WTC11 (cell line): ENCODE results near the gene KRTAP13-4. TPM values are rescaled to one million over a fixed set of nuclear protein-coding genes. Genes with fewer than 3 reads are reported as not detected.

Experiments
- ATAC-seq: fragments of 200-7000 bp; cut with Tn5 transposase; 2 replicates; pipeline ENCODE4 v1.10.0; 2021; ENCODE audit warnings: mild to moderate bottlenecking, moderate library complexity
- CTCF ChIA-PET: fragments of 300-600 bp; sonication (Branson Sonifier 250); formaldehyde crosslinking; loops from one replicate; lab custom pipeline; 2021; ENCODE audit warnings: antibody characterized with exemption; lab: Charles Lee
- POLR2A ChIA-PET: fragments of 350-600 bp; sonication (Branson Sonifier 250); formaldehyde crosslinking; loops from one replicate; lab custom pipeline; 2021; ENCODE audit warnings: antibody characterized with exemption; lab: Charles Lee
- DNase-seq: peaks from one replicate; pipeline ENCODE4 v3.0.0; 2021; ENCODE audit warnings: low spot score
- H3K27ac Mint-ChIP-seq: 2 replicates; pipeline ENCODE4 v1.8.0; 2021; ENCODE audit warnings: mixed read lengths
- H3K27me3 Mint-ChIP-seq: 2 replicates; pipeline ENCODE4 v1.8.0; 2021; ENCODE audit warnings: low read depth, mild to moderate bottlenecking, moderate library complexity, mixed read lengths
- H3K36me3 Mint-ChIP-seq: 2 replicates; pipeline ENCODE4 v1.8.0; 2021; ENCODE audit warnings: mixed read lengths
- H3K4me1 Mint-ChIP-seq: 2 replicates; pipeline ENCODE4 v1.8.0; 2022; ENCODE audit warnings: mixed read lengths
- H3K4me3 Mint-ChIP-seq: 2 replicates; pipeline ENCODE4 v1.8.0; 2021; ENCODE audit warnings: mild to moderate bottlenecking, moderate library complexity, mixed read lengths
- H3K9me3 Mint-ChIP-seq: 2 replicates; pipeline ENCODE4 v1.8.0; 2021; ENCODE audit warnings: mixed read lengths
- ATF2 ChIP-seq: sonication (generic); formaldehyde crosslinking; IDR thresholded peaks from 2 replicates; pipeline ENCODE4 v1.8.1; 2022; ENCODE audit warnings: low read depth, missing genetic modification reagents, borderline replicate concordance
- CREB1 ChIP-seq: sonication (generic); formaldehyde crosslinking; IDR thresholded peaks from 2 replicates; pipeline ENCODE4 v1.8.0; 2023; ENCODE audit warnings: mild to moderate bottlenecking, missing genetic modification reagents
- CREM ChIP-seq: sonication (generic); formaldehyde crosslinking; IDR thresholded peaks from 2 replicates; pipeline ENCODE4 v1.8.1; 2022; ENCODE audit warnings: mild to moderate bottlenecking, missing genetic modification reagents, moderate library complexity
- FOXP4 ChIP-seq: sonication (generic); formaldehyde crosslinking; IDR thresholded peaks from 2 replicates; pipeline ENCODE4 v1.8.0; 2022; ENCODE audit warnings: mild to moderate bottlenecking, missing genetic modification reagents
- GABPB1 ChIP-seq: sonication (generic); formaldehyde crosslinking; IDR thresholded peaks from 2 replicates; pipeline ENCODE4 v1.8.1; 2023; ENCODE audit warnings: mild to moderate bottlenecking, missing genetic modification reagents
- IRF1 ChIP-seq: sonication (generic); formaldehyde crosslinking; IDR thresholded peaks from 2 replicates; pipeline ENCODE4 v1.8.0; 2023; ENCODE audit warnings: missing genetic modification reagents
- OVOL2 ChIP-seq: fragments of 250-450 bp; sonication (Bioruptor Pico); IDR thresholded peaks from 2 replicates; pipeline ENCODE4 v1.9.0; 2021; ENCODE audit warnings: mild to moderate bottlenecking, borderline replicate concordance
- PRRX2 ChIP-seq: fragments of 250-450 bp; sonication (Bioruptor Pico); IDR thresholded peaks from 2 replicates; pipeline ENCODE4 v1.8.0; 2021; ENCODE audit warnings: mild to moderate bottlenecking
- RORB ChIP-seq: fragments of 250-450 bp; sonication (Bioruptor Pico); IDR thresholded peaks from 2 replicates; pipeline ENCODE4 v1.9.0; 2021; ENCODE audit warnings: mild to moderate bottlenecking
- SOX15 ChIP-seq: fragments of 250-450 bp; sonication (Bioruptor Pico); IDR thresholded peaks from 2 replicates; pipeline ENCODE4 v1.9.0; 2021; ENCODE audit warnings: mild to moderate bottlenecking
- TEAD4 ChIP-seq: sonication (generic); formaldehyde crosslinking; IDR thresholded peaks from 2 replicates; pipeline ENCODE4 v1.8.0; 2022; ENCODE audit warnings: mild to moderate bottlenecking, missing genetic modification reagents
- ZMAT4 ChIP-seq: fragments of 250-450 bp; sonication (Bioruptor Pico); IDR thresholded peaks from 2 replicates; pipeline ENCODE4 v1.9.0; 2021; ENCODE audit warnings: mild to moderate bottlenecking
- ZNF219 ChIP-seq: sonication (generic); formaldehyde crosslinking; IDR thresholded peaks from 2 replicates; pipeline ENCODE4 v1.8.0; 2023; ENCODE audit warnings: missing genetic modification reagents, mild to moderate bottlenecking, borderline replicate concordance
- ZNF281 ChIP-seq: sonication (generic); formaldehyde crosslinking; IDR thresholded peaks from 2 replicates; pipeline ENCODE4 v1.8.0; 2023; ENCODE audit warnings: mild to moderate bottlenecking, missing genetic modification reagents
- ZNF317 ChIP-seq: sonication (generic); formaldehyde crosslinking; IDR thresholded peaks from 2 replicates; pipeline ENCODE4 v1.8.1; 2023; ENCODE audit warnings: low read depth, mild to moderate bottlenecking, moderate library complexity, missing genetic modification reagents, borderline replicate concordance
- total RNA-seq: library from RNA; stranded (reverse); gene quantifications from 3 replicates; pipeline ENCODE4 v1.2.3, GENCODE V29; 2021
- TF ChIP-seq, protein P1 (sequence below): fragments of 250-450 bp; sonication (Bioruptor Pico); IDR thresholded peaks from 2 replicates; pipeline ENCODE4 v2.1.2; 2022; ENCODE audit warnings: mild to moderate bottlenecking, moderate library complexity
- TF ChIP-seq, protein P2 (sequence below): fragments of 250-450 bp; sonication (Bioruptor Pico); IDR thresholded peaks from 2 replicates; pipeline ENCODE4 v1.9.0; 2021; ENCODE audit warnings: mild to moderate bottlenecking
- TF ChIP-seq, protein P3 (sequence below): sonication (generic); formaldehyde crosslinking; conservative IDR thresholded peaks from 2 replicates; pipeline ENCODE4 v1.8.1; 2022; ENCODE audit warnings: mild to moderate bottlenecking, missing genetic modification reagents

KRTAP13-4 gene
- total RNA-seq, 1 experiment from 2014 or later, result not detected

- Mint-ChIP-seq H3K9me3 (no peaks in the 10 kb centered on the region), H3K27me3 (no peaks in the 10 kb centered on the region), H3K4me1 (peaks cover 29% of the 10 kb centered on the region), H3K4me3 (no peak overlapping the region), H3K36me3 (no peaks in the 10 kb centered on the region), H3K27ac (no peak overlapping the region)
- peak; percentile 95 for ATAC-seq
- POLR2A ChIA-PET, result no interaction called here
- TF ChIP-seq, protein P1, sequence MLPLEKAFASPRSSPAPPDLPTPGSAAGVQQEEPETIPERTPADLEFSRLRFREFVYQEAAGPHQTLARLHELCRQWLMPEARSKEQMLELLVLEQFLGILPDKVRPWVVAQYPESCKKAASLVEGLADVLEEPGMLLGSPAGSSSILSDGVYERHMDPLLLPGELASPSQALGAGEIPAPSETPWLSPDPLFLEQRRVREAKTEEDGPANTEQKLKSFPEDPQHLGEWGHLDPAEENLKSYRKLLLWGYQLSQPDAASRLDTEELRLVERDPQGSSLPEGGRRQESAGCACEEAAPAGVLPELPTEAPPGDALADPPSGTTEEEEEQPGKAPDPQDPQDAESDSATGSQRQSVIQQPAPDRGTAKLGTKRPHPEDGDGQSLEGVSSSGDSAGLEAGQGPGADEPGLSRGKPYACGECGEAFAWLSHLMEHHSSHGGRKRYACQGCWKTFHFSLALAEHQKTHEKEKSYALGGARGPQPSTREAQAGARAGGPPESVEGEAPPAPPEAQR (CRISPR knock-in tag), result no peak
- TF ChIP-seq TEAD4, result no peak
- TF ChIP-seq, protein P2, sequence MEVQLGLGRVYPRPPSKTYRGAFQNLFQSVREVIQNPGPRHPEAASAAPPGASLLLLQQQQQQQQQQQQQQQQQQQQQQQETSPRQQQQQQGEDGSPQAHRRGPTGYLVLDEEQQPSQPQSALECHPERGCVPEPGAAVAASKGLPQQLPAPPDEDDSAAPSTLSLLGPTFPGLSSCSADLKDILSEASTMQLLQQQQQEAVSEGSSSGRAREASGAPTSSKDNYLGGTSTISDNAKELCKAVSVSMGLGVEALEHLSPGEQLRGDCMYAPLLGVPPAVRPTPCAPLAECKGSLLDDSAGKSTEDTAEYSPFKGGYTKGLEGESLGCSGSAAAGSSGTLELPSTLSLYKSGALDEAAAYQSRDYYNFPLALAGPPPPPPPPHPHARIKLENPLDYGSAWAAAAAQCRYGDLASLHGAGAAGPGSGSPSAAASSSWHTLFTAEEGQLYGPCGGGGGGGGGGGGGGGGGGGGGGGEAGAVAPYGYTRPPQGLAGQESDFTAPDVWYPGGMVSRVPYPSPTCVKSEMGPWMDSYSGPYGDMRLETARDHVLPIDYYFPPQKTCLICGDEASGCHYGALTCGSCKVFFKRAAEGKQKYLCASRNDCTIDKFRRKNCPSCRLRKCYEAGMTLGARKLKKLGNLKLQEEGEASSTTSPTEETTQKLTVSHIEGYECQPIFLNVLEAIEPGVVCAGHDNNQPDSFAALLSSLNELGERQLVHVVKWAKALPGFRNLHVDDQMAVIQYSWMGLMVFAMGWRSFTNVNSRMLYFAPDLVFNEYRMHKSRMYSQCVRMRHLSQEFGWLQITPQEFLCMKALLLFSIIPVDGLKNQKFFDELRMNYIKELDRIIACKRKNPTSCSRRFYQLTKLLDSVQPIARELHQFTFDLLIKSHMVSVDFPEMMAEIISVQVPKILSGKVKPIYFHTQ (CRISPR knock-in tag), result no peak
- TF ChIP-seq, protein P3, sequence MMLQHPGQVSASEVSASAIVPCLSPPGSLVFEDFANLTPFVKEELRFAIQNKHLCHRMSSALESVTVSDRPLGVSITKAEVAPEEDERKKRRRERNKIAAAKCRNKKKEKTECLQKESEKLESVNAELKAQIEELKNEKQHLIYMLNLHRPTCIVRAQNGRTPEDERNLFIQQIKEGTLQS (CRISPR knock-in tag), result no peak
- no peak for TF ChIP-seq PRRX2
- no peak for TF ChIP-seq IRF1
- no peak for TF ChIP-seq CREM (CRISPR knock-in tag)
- no peak for TF ChIP-seq FOXP4
- TF ChIP-seq OVOL2 (CRISPR knock-in tag), result no peak
- no peak for TF ChIP-seq GABPB1 (CRISPR knock-in tag)
- TF ChIP-seq ZNF281 (CRISPR knock-in tag), result no peak
- no peak for TF ChIP-seq RORB (CRISPR knock-in tag)
- TF ChIP-seq SOX15 (CRISPR knock-in tag), result no peak
- no peak for TF ChIP-seq CREB1
- CTCF ChIA-PET, result interaction anchor here (0.6 to 3.3 kb wide), 9 partner anchors 11 to 642 kb away, joined by 3 to 19 read pairs (median 6); no protein-coding TSS in a partner anchor
- DNase-seq, result peak; percentile 31
Measured at GRCh38 chr21:30444204-30444603, 14.2 kb downstream of the KRTAP13-4 start.

- ChIA-PET CTCF (interaction anchor here (0.8 kb wide), 1 partner anchor 16 kb away, joined by 4 read pairs; no protein-coding TSS in a partner anchor), POLR2A (no interaction called here)
- Mint-ChIP-seq H3K27ac (no peak overlapping the region), H3K4me1 (peaks cover 29% of the 10 kb centered on the region), H3K27me3 (no peaks in the 10 kb centered on the region), H3K4me3 (no peak overlapping the region), H3K9me3 (no peaks in the 10 kb centered on the region), H3K36me3 (no peaks in the 10 kb centered on the region)
- ATAC-seq (no peak), DNase-seq (no peak)
- no peak for TF ChIP-seq ATF2 (CRISPR knock-in tag)
- no peak for TF ChIP-seq ZNF219 (CRISPR knock-in tag)
- TF ChIP-seq ZNF317, result no peak
- TF ChIP-seq CREB1, result no peak
- no peak for TF ChIP-seq IRF1
- no peak for TF ChIP-seq GABPB1 (CRISPR knock-in tag)
- TF ChIP-seq ZMAT4 (CRISPR knock-in tag), result no peak
Measured at GRCh38 chr21:30447056-30447455, 17.0 kb downstream of the KRTAP13-4 start.
